ENCODE results near the gene ARIH2. TPM values are rescaled to one million over a fixed set of nuclear protein-coding genes. Genes with fewer than 3 reads are reported as not detected.

Gene ARIH2
- total and polyA plus RNA-seq, 2 of the 8 experiments (the other 6 are each of a cell fraction or from before 2014, with no cell fraction given) = 72.9 to 136 TPM

DNA sequence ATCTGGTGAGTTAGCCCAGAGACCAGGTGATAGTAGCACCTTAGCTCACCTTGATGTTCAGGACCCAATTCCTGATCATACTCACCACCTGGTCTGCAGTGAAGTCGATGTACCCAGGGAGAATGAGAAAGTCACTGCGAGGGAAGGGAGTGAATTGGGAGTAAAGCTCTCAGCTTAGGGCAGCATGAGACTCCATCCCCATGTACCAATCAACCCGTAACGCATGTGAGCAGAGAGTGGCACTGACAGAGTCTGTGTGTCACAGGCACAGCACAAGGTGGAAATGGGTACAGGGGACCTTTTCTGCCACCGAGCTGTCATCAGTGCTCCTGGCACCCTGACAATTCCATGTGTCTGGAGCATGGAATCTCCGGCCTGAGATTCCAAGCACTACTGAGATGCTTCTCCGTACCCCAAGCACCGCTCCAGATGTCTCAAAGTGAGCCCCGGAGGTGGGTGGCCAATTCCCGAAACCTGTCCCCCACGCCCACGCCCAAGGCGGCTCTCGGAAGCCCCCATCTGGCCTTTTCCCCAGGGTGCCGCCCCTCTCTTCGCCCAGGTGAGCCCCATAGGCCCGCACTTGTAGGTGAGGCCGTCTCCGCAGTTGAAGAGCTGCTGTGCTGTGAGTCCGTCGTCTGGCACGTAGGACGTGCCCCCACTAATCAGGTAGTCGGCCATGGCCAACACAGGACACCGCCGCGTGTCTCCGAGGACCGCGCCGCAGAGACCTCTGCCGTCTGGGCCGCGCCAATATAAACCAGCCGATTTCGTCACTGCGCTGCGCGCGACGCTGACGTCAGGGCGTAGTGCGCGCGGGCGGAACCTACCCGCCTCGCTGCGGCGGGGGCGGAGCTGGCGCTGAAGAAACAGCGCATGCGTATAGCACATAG lies 110.3 kb downstream of the ARIH2 start, which contains the start of gene IMPDH2:
Gene IMPDH2, minus strand, starts transcription at position 726 of the 890 bp plus-strand sequence. Its CDS starts 48 bp downstream, at position 678.
- Histone ChIP-seq H4K5ac (ENCODE audit: insufficient read length, low read depth, low read length) (peak within 1 kb of the TSS; percentile 71), H4K20me1 (replicated peaks in 1 of 2; ENCODE audit: control insufficient read depth in 1 of 2, insufficient read depth in 2 of 2, low read length in 2 of 2) (peaks cover 10 to 21% of the 10 kb centered on the region in 2 experiments), H3K9me3 (ENCODE audit: insufficient read depth in 2 of 2, low read depth in 1 of 2, low read length in 1 of 2) (no peaks in the 10 kb centered on the region), H2BK20ac (ENCODE audit: low read length) (no peak within 1 kb of the TSS), H2BK12ac (ENCODE audit: low read depth, low read length) (no peak within 1 kb of the TSS), H3K27me3 (replicated peaks in 1 of 4; ENCODE audit: control insufficient read depth in 3 of 4, extremely low read depth in 1 of 4, insufficient read depth in 3 of 4, low read length in 3 of 4) (no peaks in the 10 kb centered on the region; a peak in 1 of 7 replicates), H3K4me1 (replicated peaks in 1 of 4; ENCODE audit: control insufficient read depth in 3 of 4, insufficient read depth in 4 of 4, low read length in 3 of 4) (peaks cover 0 to 8% (median 6%) of the 10 kb centered on the region in 4 experiments; a peak in 5 of 7 replicates), H3K4me2 (ENCODE audit: insufficient read depth in 1 of 2, low read depth in 2 of 2, low read length in 2 of 2) (peak within 1 kb of the TSS; percentile 88 to 98), H2AK5ac (ENCODE audit: low read depth, low read length) (no peak within 1 kb of the TSS; the same call in 1 of the 2 replicates), H3K27ac (ENCODE audit: low read depth, low read length) (peak within 1 kb of the TSS; percentile 82), H3K79me1 (ENCODE audit: low read depth, low read length) (peaks cover 8% of the 10 kb centered on the region), H3K56ac (replicated peaks; ENCODE audit: insufficient read length, low read depth, low read length) (peak within 1 kb of the TSS; percentile 75), H4K91ac (replicated peaks; ENCODE audit: insufficient read length, low read length) (peak within 1 kb of the TSS; percentile 77), H2BK15ac (ENCODE audit: low read length) (no peak within 1 kb of the TSS), H3K9ac (replicated peaks in 1 of 4; ENCODE audit: extremely low read depth in 1 of 4, low read depth in 3 of 4, low read length in 3 of 4) (peak within 1 kb of the TSS; percentile 75 to 83 (median 82)), H3K4ac (replicated peaks; ENCODE audit: insufficient read length, low read depth, low read length) (peak within 1 kb of the TSS; percentile 94), H3K4me3 (ENCODE audit: extremely low read depth in 1 of 4, insufficient read depth in 2 of 4, low read depth in 3 of 4, low read length in 4 of 4) (peak within 1 kb of the TSS; percentile 50 to 81 (median 76)), H3K23me2 (ENCODE audit: low read depth, low read length) (peaks cover 7% of the 10 kb centered on the region), H3K18ac (ENCODE audit: extremely low read depth, low read length) (peak within 1 kb of the TSS; percentile 68; the same call in 1 of the 2 replicates), H3K79me2 (ENCODE audit: control insufficient read depth in 1 of 2, insufficient read depth in 2 of 2, low read length in 2 of 2) (peaks cover 4 to 15% of the 10 kb centered on the region in 2 experiments; a peak in 3 of 4 replicates), H3K14ac (ENCODE audit: insufficient read length) (no peak within 1 kb of the TSS), H2AFZ (ENCODE audit: low read length) (no peak within 1 kb of the TSS), H4K8ac (ENCODE audit: extremely low read depth, insufficient read depth, low read length) (peak within 1 kb of the TSS; percentile 96), H3K36me3 (ENCODE audit: control insufficient read depth in 2 of 4, insufficient read depth in 4 of 4, low read length in 3 of 4) (peaks cover 50 to 68% (median 64%) of the 10 kb centered on the region in 4 experiments), H2BK5ac (ENCODE audit: low read depth, low read length) (peak within 1 kb of the TSS; percentile 50; the same call in 1 of the 2 replicates), H3K23ac (ENCODE audit: insufficient read length) (no peak within 1 kb of the TSS), H2BK120ac (replicated peaks; ENCODE audit: low read depth, low read length) (no peak within 1 kb of the TSS)
- 10% methylated on average over 55 of the region's 55 CpGs; no CpG with 5 or more reads in 1 of the 2 experiments for WGBS, 2 experiments (ENCODE audit: extremely low coverage in 1 of 2, insufficient coverage in 1 of 2, insufficient read length in 1 of 2, insufficient replicate concordance in 2 of 2, low coverage in 1 of 2, low lambda C conversion rate in 2 of 2, missing lambda C conversion rate in 1 of 2)
- peak; percentile 79 to 97 for DNase-seq (ENCODE audit: low read depth in 1 of 2, low spot score in 2 of 2)
- FAIRE-seq = no peak
- ChIA-PET POLR2A (ENCODE audit: partially characterized antibody) (interaction anchor here (0.6 to 33.9 kb wide), 33 partner anchors 12 to 450 kb away, joined by 3 to 1518 read pairs (median 4); partner anchors contain the start of genes ARIH2, CELSR3, DALRD3 and IP6K2), CTCF (ENCODE audit: partially characterized antibody) (interaction anchor here (1.3 kb wide), 1 partner anchor 15 kb away, joined by 5 read pairs; no protein-coding TSS in a partner anchor)
- TF ChIP-seq EP300 (IDR thresholded peaks at IDR 0.05; ENCODE audit: borderline replicate concordance in 1 of 2, low read depth in 2 of 2, low read length in 2 of 2) = no peak; a peak in 1 of 3 replicates
- TF ChIP-seq, protein P1, sequence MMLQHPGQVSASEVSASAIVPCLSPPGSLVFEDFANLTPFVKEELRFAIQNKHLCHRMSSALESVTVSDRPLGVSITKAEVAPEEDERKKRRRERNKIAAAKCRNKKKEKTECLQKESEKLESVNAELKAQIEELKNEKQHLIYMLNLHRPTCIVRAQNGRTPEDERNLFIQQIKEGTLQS (IDR thresholded peaks at IDR 0.05; ENCODE audit: insufficient read depth, low read depth, low read length) = peak; percentile 81
- 0 out of 2 replicates have a peak, but pooled peaks have one; percentile 35 for TF ChIP-seq KDM5A (IDR thresholded peaks at IDR 0.05; ENCODE audit: low read length)
- TF ChIP-seq SIRT6 (IDR thresholded peaks at IDR 0.05; ENCODE audit: low read length) = no peak
- no peak for TF ChIP-seq CTBP2 (IDR thresholded peaks at IDR 0.05; ENCODE audit: borderline replicate concordance, insufficient read depth, insufficient read length, low read length)
- no peak for TF ChIP-seq RXRA (IDR thresholded peaks at IDR 0.05; ENCODE audit: insufficient read depth, low read depth, low read length)
- no peak; the same call in 1 of the 2 replicates for TF ChIP-seq CHD2 (IDR thresholded peaks at IDR 0.05; ENCODE audit: low read length)
- TF ChIP-seq POLR2AphosphoS5 (IDR thresholded peaks at IDR 0.05; ENCODE audit: low read depth, low read length) = peak; percentile 98

Measured in H1 (cell line).